Retinal pigment epithelial cell (primary cell): ENCODE results near the gene ADK.

Experiments used
- DNase-seq: peaks from one replicate; pipeline ENCODE4 v3.0.0-alpha.2; 2010; ENCODE audit warnings: low read depth
- H3K4me3 ChIP-seq: 2 replicates; pipeline ENCODE4 v1.5.1; 2011; ENCODE audit warnings: mild to moderate bottlenecking, low read length, control low read depth, moderate library complexity
- TF ChIP-seq, protein P1 (sequence below): conservative IDR thresholded peaks from 2 replicates; pipeline ENCODE4 v1.5.1; 2011; ENCODE audit warnings: low read depth, low read length, control low read depth, inconsistent platforms

ADK gene

DNA sequence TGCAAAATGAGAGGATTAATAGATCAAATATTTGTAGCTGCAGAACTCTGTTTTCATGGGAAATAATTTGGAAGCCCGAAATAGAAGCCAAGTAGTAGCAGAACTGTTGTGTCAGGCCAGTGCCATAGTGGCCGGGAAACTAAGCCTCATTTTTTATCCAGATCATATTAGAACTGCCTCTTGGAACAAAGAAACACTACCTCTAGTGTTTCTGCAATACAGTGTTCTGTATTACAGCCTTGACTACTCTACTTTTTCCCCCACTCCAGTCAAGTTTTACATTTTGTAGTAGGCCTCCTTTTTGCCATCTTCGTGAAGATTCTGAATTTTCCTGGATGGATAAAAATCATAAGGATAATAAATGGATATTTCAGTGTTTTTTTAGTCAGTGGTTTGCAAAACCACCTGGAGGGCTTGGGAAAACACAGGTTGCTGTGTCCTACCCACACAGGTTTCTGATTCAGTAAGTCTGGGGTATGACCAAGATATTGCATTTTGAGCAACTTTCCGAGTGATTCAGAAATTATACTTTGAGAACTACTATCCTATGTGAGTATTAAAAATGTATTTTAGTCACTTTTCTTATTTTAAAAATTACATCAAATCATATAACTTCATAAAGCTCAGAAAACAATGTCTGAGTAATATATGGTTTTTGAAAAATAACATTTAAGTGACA is 349.1 kb downstream of the ADK start:
- DNase-seq: no peak
- no peak overlapping the region for H3K4me3 ChIP-seq
- TF ChIP-seq, protein P1, sequence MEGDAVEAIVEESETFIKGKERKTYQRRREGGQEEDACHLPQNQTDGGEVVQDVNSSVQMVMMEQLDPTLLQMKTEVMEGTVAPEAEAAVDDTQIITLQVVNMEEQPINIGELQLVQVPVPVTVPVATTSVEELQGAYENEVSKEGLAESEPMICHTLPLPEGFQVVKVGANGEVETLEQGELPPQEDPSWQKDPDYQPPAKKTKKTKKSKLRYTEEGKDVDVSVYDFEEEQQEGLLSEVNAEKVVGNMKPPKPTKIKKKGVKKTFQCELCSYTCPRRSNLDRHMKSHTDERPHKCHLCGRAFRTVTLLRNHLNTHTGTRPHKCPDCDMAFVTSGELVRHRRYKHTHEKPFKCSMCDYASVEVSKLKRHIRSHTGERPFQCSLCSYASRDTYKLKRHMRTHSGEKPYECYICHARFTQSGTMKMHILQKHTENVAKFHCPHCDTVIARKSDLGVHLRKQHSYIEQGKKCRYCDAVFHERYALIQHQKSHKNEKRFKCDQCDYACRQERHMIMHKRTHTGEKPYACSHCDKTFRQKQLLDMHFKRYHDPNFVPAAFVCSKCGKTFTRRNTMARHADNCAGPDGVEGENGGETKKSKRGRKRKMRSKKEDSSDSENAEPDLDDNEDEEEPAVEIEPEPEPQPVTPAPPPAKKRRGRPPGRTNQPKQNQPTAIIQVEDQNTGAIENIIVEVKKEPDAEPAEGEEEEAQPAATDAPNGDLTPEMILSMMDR: no peak

DNA sequence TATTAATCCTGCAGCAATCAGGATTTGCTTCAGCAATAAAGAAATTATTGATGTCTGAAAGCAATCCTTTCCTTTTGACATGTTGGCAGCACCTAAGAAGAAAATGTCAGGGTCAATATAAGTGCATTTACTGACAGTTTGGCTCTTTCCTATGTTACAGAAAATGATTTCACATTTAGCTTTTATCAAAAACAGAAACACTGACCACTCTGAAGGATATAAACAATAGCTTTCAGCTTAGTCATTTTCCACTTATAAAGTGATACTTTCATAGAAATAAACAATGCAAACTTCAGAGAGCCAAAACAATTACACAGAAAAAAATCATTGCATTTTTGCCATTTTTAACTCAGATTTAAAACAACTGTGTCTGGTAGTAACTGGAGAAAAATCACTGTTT is 349.8 kb downstream of the ADK start:
- H3K4me3 ChIP-seq: no peak overlapping the region
- DNase-seq: no peak
- TF ChIP-seq, protein P1: no peak

DNA sequence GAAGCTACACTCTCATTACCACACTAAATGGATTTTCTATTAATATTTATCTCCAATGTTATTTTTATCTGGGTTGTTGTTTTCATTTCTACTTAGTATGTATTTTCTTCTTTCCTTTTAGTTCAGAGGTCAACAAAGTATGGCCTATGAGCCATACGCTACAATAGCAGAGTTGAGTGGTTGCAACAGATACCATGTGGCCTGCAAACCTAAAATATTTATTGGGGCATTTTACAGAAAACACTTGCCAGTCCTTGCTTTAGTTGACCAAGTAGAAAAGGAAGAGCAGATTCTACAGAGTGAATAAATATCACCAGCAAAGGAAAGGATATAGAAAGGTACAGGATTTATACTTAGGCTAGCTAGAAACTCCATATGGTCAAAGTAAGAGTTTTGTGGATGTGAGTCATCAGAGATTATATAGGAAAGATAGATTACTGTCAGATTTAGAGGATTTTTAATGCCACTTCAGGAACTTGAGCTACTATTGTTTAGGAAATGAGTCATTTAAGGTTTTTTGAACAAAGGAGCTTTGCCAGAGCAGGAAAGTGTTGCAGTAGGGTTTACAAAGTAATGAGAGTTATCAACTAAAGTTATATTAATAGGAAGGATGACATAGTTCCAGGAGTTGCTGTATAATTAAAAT is 352.1 kb downstream of the ADK start:
- no peak overlapping the region for H3K4me3 ChIP-seq
- TF ChIP-seq, protein P1: no peak
- DNase-seq: peak; percentile 55

- no peak overlapping the region for H3K4me3 ChIP-seq
- TF ChIP-seq, protein P1: no peak
- no peak for DNase-seq
These were observed 356.9 kb downstream of the ADK start for GRCh38 chr10:74507951-74508350.

GRCh38 chr10:74510594-74510993 is 359.6 kb downstream of the ADK start:
- no peak overlapping the region for H3K4me3 ChIP-seq
- TF ChIP-seq, protein P1: no peak
- DNase-seq: no peak

DNA sequence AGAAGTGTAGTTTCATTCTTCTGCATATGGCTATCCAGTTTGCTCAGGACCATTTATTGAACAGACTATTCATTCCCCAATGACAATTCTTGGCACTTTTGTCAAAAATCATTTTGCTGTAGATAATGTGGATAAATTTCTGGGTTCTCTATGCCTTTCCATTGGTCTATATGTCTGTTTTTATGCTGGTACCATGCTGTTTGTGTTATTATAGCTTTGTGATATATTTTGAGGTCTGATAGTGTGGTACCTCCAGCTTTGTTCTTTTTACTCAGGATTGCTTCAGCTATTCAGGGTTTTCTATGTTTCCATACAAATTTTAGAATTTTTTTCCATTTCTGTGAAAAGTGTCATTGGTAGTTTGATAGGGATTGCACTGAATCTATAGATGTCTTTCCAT is 360.0 kb downstream of the ADK start:
- no peak for DNase-seq
- TF ChIP-seq, protein P1: no peak

DNA sequence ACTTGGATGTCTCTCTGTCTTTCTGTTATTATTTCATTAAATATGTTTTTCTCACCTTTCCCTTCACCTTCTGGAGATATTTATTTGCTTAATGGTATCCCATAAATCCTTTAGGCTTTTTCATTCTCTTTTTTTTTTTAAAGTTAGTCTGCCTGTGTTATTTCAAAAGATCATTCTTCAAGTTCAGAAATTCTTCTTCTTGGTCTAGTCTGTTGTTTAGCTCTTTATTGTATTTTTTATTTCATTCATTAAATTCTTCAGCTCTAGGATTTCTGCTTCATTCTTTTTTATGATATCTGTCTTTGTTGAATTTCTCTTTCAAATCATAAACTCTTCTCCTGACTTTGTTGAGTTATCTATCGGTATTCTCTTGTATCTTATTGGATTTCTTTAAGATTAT is 363.3 kb downstream of the ADK start:
- no peak for DNase-seq
- TF ChIP-seq, protein P1: no peak
- H3K4me3 ChIP-seq: no peak overlapping the region

More for the DNA sequence above, 360.0 kb downstream of the ADK start:
- no peak overlapping the region for H3K4me3 ChIP-seq
